DMS153 treated with DMSO at 0.1 percent for 48 hours (cell line): ENCODE results near the gene PTGDR.

Source experiments
- DNase-seq: peaks from one replicate; lab custom pipeline; 2025; ENCODE audit not compliant: unreplicated experiment; lab: John Stamatoyannopoulos, UW

Gene PTGDR

DNA sequence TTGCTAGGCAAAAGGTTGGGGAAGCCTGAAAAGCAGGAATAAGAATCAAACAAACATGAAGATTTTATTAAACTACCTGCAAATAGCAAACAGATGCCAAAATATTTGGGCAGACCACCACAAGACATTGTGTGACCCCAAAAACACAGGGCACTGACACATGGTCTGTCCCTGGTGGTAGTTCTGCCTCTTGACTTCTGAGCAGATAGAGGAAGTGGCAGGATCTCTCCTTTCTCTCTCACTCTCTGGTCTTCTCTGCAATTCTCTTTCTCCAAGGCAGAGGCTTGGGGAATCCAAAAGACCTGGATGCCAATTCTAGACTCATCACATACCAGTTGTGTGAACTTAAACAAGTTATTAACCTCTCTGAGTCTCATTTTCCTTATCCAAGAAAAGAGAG is 4.3 kb upstream of the PTGDR start:
- no peak for DNase-seq

DNA sequence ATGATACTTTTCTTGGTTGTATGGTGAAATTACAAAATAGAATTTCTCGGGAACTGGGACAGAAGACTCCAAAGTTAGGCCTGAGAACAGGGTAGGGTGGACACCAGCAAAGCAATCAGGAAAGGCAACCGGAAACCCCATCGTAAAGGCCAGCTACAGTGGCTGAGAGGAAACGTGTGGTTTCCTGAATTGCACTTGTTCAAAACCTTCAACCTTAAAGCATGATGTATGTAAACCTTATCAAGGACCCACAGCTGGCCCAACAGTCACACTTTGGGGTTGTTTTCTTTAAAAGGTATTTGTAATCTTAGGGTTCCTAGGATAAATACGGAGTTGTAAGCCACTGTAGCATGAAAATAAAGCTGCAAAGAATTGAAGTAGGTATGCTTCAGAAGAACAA is 2.2 kb upstream of the PTGDR start:
- DNase-seq: no peak

DNA sequence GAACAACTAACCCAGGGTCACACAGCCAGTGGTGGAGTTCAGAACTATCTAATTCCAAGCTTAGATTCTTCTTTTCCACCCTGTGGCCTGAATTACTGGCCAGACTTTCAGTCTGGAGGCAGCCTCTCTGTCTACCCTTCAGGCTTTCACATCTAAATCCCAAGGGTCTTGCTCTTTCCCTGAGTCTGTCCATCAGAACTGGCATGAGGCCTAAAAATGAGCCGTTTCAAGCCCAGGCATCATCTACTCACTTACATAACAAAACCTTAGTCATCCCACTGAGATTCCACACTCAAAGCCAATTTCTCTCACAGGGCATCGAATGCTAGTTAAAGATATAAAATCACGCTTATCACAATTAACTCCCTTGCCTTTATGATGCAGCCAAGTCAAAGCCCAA is 1.3 kb upstream of the PTGDR start:
- no peak for DNase-seq

GRCh38 chr14:52266782-52267181 is 716 bp upstream of the PTGDR start:
- no peak for DNase-seq

GRCh38 chr14:52268279-52269061 is 972 bp downstream of the PTGDR start:
- no peak for DNase-seq

DNA sequence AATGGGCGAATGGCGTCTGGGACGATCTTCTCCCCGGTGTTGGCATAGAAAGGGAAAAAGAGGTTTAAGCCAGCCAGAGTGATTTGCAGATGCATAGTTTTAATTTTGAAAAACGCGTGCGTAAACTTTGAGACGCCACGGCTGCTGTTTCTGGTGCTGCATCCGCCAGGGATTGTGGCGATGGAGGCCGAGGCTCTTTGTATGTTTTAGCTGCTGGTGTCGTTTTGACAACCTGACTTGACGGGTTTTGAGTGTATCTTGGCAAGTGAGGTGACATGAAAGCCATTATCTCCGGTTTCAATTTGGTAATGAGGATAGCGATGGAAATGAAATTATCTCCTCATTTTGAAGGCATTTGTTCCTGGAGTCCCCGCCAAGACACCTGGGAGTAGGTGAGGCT is 1.6 kb downstream of the PTGDR start:
- no peak for DNase-seq

DNA sequence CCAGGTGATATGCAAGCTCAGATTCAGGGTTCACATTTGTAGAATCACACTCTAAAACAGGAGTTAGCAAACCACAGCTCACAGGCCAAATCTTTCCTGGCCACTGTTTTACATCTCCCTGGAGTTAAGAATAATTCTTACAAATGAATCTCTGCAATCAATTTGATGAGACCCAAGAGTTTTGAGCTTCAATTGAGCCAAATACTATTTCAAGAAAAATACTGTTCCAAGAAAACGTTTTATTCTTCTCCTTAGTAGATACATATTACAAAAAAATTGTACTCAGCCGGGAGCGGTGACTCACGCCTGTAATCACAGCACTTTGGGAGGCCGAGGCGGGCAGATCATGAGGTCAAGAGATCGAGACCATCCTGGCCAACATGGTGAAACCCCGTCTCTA is 2.5 kb downstream of the PTGDR start:
- no peak for DNase-seq

DNA sequence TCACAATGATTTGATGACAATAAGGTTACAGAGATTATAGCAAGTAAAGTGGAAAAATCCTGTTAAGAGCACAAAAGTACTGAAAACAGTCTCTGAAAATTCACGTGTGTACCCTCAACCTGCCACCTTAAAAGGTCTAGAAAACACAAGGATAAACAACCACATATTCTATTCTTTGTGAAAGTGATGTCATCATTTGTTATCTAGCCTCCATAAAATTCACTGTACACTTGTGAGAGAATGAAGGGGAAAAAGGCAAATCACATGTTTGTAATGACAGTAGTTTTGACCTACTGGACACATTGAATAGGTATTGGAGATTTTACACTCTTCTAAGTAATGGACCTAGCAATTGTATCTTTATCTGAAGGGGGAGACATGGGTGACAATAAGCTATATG is 4.0 kb downstream of the PTGDR start:
- DNase-seq: no peak

DNA sequence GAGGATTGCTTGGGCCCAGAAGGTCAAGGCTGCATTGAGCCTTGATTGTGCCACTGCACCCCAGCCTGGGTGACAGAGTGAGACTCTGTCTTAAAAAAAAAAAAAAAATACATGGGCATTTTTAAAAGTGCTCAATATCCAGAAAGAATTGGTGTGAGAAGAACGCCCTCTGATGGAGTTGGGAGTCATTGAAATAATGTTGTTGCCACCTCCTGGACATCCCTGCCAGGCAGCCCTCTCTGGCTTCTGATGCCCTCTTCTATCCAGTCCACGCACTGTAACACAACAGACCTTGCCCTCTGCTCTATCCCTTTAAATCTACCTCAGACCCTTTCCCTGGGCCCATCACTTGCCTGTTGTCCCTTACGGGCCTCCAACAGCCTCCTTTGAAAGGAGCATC is 4.9 kb downstream of the PTGDR start:
- DNase-seq: no peak

DNA sequence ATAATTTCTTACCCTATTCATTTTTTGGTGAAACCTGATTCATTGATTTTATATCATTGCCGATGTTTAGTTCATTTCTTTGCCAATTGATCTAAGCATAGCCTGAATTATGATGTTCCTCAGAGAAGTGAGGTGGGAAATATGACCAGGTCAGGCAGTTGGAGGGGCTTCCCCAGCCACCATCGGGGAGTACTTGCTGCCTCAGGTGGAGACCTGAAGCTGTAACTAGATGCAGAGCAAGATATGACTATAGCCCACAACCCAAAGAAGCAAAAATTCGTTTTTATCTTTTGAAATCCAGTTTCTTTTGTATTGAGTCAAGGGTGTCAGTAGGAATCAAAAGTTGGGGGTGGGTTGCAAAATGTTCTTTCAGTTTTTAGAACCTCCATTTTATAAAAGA is 7.9 kb downstream of the PTGDR start:
- DNase-seq: no peak

GRCh38 chr14:52277552-52277951 is 10.1 kb downstream of the PTGDR start:
- no peak for DNase-seq

- no peak for DNase-seq
Measured at GRCh38 chr14:52279408-52279807, 11.9 kb downstream of the PTGDR start.

GRCh38 chr14:52283099-52283498 is 15.6 kb downstream of the PTGDR start:
- no peak for DNase-seq

- no peak for DNase-seq
Measured at GRCh38 chr14:52286661-52287649, 19.5 kb downstream of the PTGDR start.

DNA sequence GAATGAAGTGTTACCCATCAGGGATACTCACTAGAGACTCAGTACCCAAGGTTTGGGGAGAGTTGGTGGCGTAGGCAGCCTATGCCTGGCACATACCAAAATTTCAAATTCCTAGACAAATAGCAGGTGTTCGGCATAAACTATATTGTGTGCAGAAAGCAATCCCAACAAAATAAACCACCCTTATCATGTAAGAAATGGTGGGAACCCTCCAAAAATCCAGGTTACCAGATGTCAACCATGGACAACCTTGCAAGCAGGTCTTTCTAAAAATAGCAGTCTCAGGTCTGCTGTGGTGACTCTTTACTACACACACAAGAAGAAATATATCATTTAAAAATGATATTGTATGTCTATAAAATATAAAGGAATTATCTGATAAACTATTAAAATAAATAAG is 28.9 kb downstream of the PTGDR start:
- no peak for DNase-seq

- DNase-seq: no peak
Measured at GRCh38 chr14:52298795-52299194, 31.3 kb downstream of the PTGDR start.

DNA sequence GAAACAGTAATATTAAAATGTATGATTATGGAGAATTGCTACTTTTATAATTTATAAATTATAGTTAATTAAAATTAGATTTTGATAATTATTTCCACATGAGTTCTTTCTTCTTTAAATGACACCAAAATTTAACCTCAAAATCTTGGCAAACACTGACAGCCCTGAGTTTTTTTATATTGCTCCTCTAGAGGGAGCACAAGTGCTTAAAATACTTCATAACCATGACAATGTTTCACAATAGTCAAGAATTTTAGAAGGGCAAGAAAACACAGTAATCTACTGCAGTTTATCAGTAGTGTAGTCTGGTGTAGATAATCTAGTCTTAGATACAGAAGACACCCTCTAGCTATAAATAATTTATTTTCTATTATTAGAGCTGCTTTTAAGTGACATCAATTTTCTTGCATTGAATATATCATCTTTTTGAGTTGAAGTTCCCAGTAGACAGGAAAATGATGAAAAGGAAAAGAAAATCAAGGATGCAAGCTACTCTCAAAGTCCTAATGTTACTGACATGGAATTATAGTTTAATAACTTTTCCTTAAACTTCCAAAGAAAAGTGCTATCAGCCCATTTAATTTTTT is 32.3 kb downstream of the PTGDR start:
- peak; percentile 19 for DNase-seq

DNA sequence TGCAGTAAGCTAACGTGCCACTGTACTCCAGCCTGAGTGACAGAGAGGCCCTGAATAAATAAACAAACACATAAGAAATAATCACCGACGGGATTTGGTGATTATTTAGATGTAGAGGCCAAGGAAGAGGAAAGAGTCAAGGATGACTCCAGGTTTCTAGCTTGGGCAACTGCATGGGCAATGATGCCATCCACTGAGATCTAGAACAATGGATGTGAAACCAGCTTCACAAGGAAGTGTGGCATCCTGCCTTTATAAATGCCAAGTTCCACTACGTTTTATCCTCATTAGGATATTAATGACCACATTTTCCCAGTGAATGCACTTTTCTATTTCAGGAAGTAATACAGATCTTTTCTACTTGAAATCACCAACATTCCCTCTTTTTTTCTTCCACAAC is 35.7 kb downstream of the PTGDR start:
- no peak for DNase-seq

- no peak for DNase-seq
Measured at GRCh38 chr14:52304248-52304904, 36.9 kb downstream of the PTGDR start.

- DNase-seq: no peak
Measured at GRCh38 chr14:52305014-52305413, 37.5 kb downstream of the PTGDR start.

- DNase-seq: no peak
Measured at GRCh38 chr14:52307376-52307775, 39.9 kb downstream of the PTGDR start.
